Activated CD8-positive, alpha-beta memory T cell treated with anti-CD3 and anti-CD28 coated beads for 4 hours (primary cell): ENCODE results near the gene ANGPTL2.

Source experiments
- DNase-seq, 2 donors: peaks; one replicate each; pipeline ENCODE4 v3.0.0-alpha.2; 2020; ENCODE audit warnings: low read depth in 2 of 2

ANGPTL2 gene

GRCh38 chr9:127136880-127137639 lies 14.6 kb upstream of the ANGPTL2 start:
- no peak for DNase-seq

- DNase-seq, result no peak
These were observed 13.8 kb upstream of the ANGPTL2 start for GRCh38 chr9:127136081-127136879.

- DNase-seq, result no peak
These were observed 12.8 kb upstream of the ANGPTL2 start for GRCh38 chr9:127135056-127135745.

DNA sequence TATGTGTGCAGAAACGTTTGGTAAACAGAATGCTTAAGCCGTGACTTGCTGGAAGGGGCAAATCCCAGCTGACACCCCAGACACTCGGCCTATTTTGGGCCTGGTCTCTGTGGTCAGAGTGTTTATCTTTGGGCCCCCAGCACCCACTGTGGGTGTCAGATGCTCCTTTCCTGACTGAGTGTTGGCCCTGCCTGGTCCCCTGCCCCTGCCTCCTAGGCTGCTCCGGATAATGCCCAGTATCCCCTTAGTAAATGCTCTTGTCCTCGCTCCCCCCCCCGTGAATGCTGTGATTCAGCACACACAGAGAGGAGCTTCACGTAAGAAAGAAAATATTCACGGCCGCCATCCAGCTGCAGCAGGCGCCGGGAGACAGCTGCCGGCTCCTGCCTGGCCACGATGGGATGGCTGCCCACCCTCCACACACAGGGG lies 11.3 kb upstream of the ANGPTL2 start:
- DNase-seq, result no peak

- DNase-seq, result no peak
These were observed 10.6 kb upstream of the ANGPTL2 start for GRCh38 chr9:127132921-127133647.

DNA sequence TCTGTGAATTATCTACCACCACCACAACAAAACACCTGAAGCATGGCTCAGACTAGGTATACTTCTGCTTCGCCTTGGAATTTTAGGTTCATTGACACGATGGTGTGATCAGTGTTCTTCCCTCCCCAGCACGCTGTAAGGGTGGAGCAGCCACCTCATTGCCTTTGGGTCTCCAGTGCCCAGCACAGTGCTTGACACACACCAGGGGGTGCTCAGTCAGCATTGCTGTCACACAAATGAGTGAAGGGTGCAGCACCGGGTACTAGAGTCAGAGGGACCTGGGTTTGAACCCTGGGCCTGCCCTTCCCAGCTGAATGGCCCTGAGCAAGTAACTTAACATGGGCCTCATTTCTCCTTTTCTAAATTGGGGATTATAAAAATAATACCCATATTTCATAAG lies 9.9 kb upstream of the ANGPTL2 start:
- no peak for DNase-seq

DNA sequence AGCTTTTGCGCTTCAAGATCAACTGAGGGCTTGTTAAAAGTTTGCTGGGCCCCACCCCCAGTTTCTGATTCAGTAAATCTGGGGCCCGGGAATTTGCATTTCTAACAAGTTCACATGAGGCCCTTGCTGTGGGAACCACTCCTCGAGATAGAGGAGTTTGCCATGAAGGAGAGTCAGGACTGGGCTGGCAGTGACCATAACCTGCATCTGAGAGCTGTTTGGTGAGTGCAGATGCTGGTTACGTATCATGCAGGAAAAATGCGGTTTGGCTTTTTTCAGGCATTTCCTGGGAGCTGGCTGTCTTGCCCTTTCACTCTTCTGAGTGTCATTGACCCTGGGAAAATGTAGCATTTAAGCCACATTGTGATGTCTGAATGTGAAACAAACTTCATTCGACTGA lies 9.4 kb upstream of the ANGPTL2 start:
- no peak for DNase-seq

DNA sequence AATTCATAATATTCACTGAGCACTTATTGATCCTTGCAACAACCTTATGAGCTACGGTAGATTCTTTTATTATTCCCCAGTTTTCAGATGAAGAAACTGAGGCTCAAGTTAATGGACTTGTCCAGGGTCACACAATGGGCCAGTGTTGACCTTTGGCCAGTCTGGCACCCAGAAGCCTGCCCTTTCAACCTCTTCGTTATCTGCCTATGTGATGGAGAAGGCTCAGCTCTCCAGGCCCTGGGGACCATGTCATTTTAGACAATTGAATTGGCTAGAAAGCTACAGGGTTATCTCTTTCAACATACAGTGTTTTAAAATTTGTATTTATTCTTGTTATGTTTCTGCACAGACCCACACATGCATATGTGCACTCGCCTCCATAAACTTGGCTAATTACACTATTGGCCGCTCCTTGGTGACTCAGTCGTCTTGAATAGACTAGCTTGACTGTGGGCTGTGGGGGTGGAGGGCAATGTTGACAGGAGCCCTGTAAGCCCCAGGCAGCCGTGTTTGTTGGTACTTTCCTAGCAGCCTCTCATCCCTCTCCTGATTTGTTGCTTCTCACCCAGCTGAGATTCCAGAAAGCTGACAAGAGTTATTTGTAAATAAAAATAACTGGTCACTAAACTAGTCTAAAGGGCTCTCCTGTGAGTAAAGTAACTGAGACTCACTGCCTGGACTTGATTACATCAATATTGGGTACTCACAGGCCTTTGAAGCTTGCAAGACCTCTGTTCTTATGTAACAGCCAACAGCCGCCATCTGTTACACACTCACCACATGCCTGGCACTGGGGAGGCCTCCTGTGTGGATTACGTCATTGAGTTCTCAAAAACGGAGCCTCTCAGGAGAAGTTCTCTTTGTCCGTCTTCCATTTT lies 8.5 kb upstream of the ANGPTL2 start:
- no peak for DNase-seq

- DNase-seq, result no peak
These were observed 7.8 kb upstream of the ANGPTL2 start for GRCh38 chr9:127130235-127130634.

GRCh38 chr9:127129718-127130085 lies 7.3 kb upstream of the ANGPTL2 start:
- no peak for DNase-seq

DNA sequence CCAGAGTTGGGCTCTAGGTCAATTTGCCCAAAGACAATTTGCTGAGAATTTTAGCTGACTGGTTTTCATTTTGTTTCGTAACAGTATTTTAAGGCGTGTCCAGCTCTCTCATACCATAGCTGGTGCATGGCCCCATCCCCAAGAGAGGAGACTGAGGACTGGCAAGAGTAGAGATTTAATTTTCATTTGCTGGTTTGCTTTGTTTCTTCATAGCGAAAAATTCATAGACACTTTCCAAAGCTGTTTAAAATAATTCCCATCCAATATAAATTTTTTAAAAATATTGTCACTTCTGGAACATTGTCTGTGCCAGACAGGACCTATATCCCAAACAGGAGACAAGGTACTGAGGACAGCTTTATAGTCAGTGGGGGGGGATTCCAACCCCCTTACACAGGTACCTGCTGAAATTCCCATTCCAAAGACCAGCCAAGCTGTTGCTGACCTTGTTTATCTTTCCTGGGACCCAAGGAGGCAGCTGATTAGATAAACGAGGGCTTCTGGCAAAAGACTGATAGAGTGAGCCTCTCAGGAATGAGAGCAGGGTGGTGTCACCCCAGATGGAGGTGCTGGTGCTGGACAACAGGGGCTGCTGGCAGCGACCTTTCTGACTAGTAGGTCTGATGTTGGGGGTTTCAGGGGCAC lies 6.8 kb upstream of the ANGPTL2 start:
- DNase-seq, result no peak

DNA sequence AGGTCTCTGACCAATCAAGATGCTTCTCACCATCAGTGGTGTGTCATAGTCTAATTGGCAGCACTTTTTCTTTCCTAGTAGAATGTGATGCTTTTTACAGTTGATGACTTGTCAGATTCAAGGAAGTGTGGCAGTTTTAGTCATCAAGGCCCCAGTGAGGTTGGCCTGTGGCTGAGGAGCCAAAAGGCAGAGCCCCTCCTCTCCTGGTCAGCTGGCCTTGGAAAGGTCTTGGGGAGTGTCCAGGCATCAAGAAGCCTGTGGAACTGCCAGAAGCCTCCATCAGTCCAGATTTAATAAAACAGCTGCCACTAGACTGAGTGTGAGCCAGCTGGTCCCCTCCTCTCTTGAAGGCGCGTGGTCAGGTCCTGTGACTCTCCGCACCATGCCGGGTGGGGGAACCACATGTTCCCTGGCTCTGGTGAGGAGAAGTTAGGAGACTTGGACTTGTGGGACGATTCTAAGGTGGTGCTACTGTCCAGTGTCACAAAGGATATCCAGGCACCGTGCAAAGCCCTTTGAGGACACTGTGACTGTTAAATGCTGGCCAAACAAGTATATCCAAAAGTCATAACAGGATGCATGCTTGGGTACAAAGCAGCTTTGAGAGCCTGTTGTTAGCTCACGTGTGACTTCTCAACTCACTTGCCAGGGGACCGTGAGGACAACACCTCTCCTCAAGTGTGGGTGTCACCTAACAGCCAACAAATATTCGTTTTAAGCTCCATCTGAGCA lies 6.1 kb upstream of the ANGPTL2 start:
- no peak for DNase-seq

DNA sequence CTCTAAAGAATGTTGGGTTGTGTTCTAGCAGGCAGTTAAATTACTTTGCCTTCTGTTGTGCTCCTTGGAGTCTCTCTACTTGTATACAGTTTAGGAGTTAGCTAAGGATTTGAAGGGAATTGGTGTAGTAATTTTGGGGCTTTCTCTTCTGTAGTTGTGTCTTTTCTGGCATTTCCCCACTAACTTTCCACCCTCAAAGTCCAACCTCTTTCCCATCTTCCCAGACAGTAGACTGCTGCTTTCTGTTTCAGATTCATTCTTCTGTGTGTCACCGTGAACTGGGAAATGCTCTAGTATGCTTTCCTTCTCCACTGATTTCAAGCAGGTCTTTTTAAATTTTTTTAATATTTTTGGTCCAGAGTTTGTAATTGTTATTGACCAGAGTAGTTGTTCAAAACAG lies 4.5 kb upstream of the ANGPTL2 start:
- no peak for DNase-seq

GRCh38 chr9:127124792-127125191 lies 2.4 kb upstream of the ANGPTL2 start:
- DNase-seq, result no peak

GRCh38 chr9:127124111-127124531 lies 1.7 kb upstream of the ANGPTL2 start:
- no peak for DNase-seq

GRCh38 chr9:127123064-127123890 lies 842 bp upstream of the ANGPTL2 start:
- no peak for DNase-seq

GRCh38 chr9:127121628-127122175 lies 733 bp downstream of the ANGPTL2 start:
- no peak for DNase-seq

GRCh38 chr9:127119320-127119709 lies 3.1 kb downstream of the ANGPTL2 start:
- no peak for DNase-seq
